Adrenal gland (tissue), 5 donors: ENCODE measurements around the gene MYO1E.

ENCODE experiments used
- POLR2A ChIP-seq, 2 donors: fragments of 450-650 bp; IDR thresholded peaks; one replicate each; pipeline ENCODE4 v1.6.1; 2017; ENCODE audit warnings: antibody characterized with exemption in 2 of 2, mild to moderate bottlenecking in 2 of 2, moderate library complexity in 1 of 2
- TF ChIP-seq, protein P1 (sequence below), 6 experiments: fragments of 450-650 bp in 4 of 6; fragments of 200-600 bp in 2 of 6; sonication (generic) in 1 of 6; IDR thresholded peaks; 1 replicate in 5 of 6; 2 replicates in 1 of 6; pipeline versions ENCODE4 v1.5.1 to v1.8.0; 2016 to 2021; ENCODE audit warnings: antibody characterized with exemption in 6 of 6, mild to moderate bottlenecking in 2 of 6, moderate library complexity in 1 of 6
- donor health status: DM: no; HTN: no; CAD: no.

DNA sequence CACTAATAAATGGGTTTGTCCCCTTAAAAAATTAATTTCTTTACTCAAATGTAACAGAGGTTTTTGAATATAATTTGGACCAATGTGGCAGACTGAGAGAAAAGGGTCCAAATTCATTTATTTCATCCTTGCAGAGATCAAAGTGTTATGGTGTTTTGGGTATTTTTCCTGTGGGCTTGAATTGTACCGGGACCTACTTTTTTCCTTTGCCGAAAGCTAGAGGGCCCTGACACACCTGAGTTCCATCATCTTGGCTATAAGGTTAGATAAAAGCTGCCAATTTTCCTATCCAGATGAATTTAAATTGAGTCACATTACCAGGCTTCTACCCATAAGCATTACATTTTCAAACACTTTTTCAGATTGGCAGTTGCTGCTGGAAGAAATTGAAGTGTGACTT is 266.8 kb downstream of the MYO1E start:
- TF ChIP-seq, protein P1, sequence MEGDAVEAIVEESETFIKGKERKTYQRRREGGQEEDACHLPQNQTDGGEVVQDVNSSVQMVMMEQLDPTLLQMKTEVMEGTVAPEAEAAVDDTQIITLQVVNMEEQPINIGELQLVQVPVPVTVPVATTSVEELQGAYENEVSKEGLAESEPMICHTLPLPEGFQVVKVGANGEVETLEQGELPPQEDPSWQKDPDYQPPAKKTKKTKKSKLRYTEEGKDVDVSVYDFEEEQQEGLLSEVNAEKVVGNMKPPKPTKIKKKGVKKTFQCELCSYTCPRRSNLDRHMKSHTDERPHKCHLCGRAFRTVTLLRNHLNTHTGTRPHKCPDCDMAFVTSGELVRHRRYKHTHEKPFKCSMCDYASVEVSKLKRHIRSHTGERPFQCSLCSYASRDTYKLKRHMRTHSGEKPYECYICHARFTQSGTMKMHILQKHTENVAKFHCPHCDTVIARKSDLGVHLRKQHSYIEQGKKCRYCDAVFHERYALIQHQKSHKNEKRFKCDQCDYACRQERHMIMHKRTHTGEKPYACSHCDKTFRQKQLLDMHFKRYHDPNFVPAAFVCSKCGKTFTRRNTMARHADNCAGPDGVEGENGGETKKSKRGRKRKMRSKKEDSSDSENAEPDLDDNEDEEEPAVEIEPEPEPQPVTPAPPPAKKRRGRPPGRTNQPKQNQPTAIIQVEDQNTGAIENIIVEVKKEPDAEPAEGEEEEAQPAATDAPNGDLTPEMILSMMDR (IDR thresholded peaks at IDR 0.05): no peak
- no peak for TF ChIP-seq POLR2A (IDR thresholded peaks at IDR 0.05)
